Body of pancreas (tissue), 4 donors: ENCODE measurements around the gene OR5W2.

Experiments
- CTCF ChIP-seq, 7 experiments: fragments of 450-650 bp in 4 of 7; fragments of 200-600 bp in 3 of 7; sonication (generic) in 3 of 7; IDR thresholded peaks; one replicate each; pipeline ENCODE4 v1.5.1; 2016 to 2019; ENCODE audit warnings: antibody characterized with exemption in 7 of 7
- POLR2A ChIP-seq, 3 donors: fragments of 450-650 bp; IDR thresholded peaks; one replicate each; pipeline ENCODE4 v1.6.1; 2016; ENCODE audit warnings: antibody characterized with exemption in 3 of 3, mild to moderate bottlenecking in 2 of 3

GRCh38 chr11:55942785-55943392, 28.5 kb upstream of the OR5W2 start:
- TF ChIP-seq POLR2A (IDR thresholded peaks at IDR 0.05): no peak
- TF ChIP-seq CTCF (IDR thresholded peaks at IDR 0.05): peak; percentile 11 to 67 (median 59)
